Measurements from ENCODE around the gene TACC2.

GRCh38 chr10:122237331-122237990 is 248.5 kb downstream of the TACC2 start:
- TF ChIP-seq CTCF (IDR thresholded peaks at IDR 0.05 in 4 of 5, conservative IDR thresholded peaks at IDR 0.05 in 1 of 5) (no peak), POLR2A (IDR thresholded peaks at IDR 0.05) (no peak)

Measured in gastrocnemius medialis (tissue), 4 donors.